Neutrophil (primary cell): Measurements from ENCODE around the gene NFAM1.

ENCODE experiments used
- H3K27ac ChIP-seq: fragments of 200-600 bp; sonication (generic); 2 replicates; pipeline ENCODE4 v1.5.1; 2016; ENCODE audit warnings: mild to moderate bottlenecking, moderate library complexity
- H3K27me3 ChIP-seq: fragments of 200-600 bp; sonication (generic); 2 replicates; pipeline ENCODE4 v1.6.0; 2016; ENCODE audit warnings: mild to moderate bottlenecking
- H3K36me3 ChIP-seq: fragments of 200-600 bp; sonication (generic); 2 replicates; pipeline ENCODE4 v1.5.1; 2017
- H3K4me1 ChIP-seq, 2 experiments: fragments of 200-600 bp in 1 of 2; sonication (generic) in 1 of 2; 1 replicate in 1 of 2; 2 replicates in 1 of 2; pipeline versions ENCODE4 v1.5.1 to v1.6.1; 2013 to 2016; ENCODE audit warnings: low read depth in 1 of 2, low read length in 1 of 2, mild to moderate bottlenecking in 1 of 2, moderate library complexity in 1 of 2; ENCODE audit not compliant: control insufficient read depth in 1 of 2, insufficient read depth in 1 of 2
- H3K4me3 ChIP-seq, 2 experiments: fragments of 200-600 bp in 1 of 2; sonication (generic) in 1 of 2; 1 replicate in 1 of 2; 2 replicates in 1 of 2; pipeline ENCODE4 v1.5.1; 2013 to 2016; ENCODE audit warnings: low read depth in 1 of 2, low read length in 1 of 2, mild to moderate bottlenecking in 1 of 2, moderate library complexity in 1 of 2
- H3K9me3 ChIP-seq: fragments of 200-600 bp; sonication (generic); 2 replicates; pipeline ENCODE4 v1.5.1; 2016
- CTCF ChIP-seq: fragments of 200-600 bp; sonication (generic); IDR thresholded peaks from 2 replicates; pipeline ENCODE4 v1.5.1; 2016; ENCODE audit warnings: antibody characterized with exemption

Gene NFAM1

DNA sequence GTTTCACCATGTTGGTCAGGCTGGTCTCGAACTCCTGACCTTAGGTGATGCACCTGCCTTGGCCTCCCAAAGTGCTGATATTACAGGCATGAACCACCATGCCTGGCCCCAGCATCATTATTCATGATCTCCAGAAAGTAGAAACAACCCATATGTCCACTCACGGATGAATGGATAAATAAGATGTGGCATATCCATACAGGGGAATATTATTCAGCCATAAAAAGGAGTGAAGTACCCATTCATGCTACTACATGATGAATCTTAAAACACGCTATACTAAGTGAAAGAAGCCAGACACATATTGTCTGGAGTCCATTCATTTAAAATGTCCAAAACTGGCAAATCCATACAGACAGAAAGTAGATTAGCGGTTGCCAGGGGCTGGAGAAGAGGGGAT lies 81.8 kb downstream of the NFAM1 start:
- Histone ChIP-seq H3K4me3 (no peak overlapping the region), H3K27me3 (peaks cover 35% of the 10 kb centered on the region), H3K27ac (no peak overlapping the region), H3K36me3 (no peaks in the 10 kb centered on the region), H3K4me1 (no peaks in the 10 kb centered on the region), H3K9me3 (no peaks in the 10 kb centered on the region)
- no peak for TF ChIP-seq CTCF

DNA sequence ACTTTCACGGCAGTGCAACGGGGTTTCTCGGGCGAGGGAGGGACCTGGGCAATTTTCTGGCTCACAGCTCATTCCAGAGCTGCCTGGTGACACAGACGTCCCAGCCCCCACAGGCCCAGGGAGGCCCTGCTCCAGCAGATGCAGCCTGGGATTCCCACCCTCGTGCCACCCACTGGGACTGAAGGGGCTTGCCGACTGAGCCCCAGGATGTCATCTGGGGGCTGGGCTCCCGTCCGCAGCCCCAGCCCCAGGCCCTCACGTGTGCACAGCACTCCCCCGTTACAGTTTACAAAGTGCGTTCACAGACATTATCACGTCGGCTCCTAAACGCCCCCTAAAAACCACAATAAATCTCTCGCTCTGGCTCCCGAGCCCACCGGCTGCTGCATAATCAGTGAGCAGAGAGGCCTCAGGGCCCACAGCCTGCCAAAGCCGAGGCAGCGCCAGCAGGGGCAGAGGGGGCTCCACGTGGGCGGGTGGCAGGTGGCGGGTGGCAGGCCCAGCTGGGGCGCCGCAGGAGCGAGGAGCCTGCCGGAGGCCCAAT lies 84.8 kb downstream of the NFAM1 start:
- Histone ChIP-seq H3K4me1 (no peaks in the 10 kb centered on the region), H3K4me3 (no peak overlapping the region), H3K9me3 (no peaks in the 10 kb centered on the region), H3K27ac (no peak overlapping the region), H3K36me3 (no peaks in the 10 kb centered on the region), H3K27me3 (peaks cover 62% of the 10 kb centered on the region)
- no peak for TF ChIP-seq CTCF

- Histone ChIP-seq H3K9me3 (no peaks in the 10 kb centered on the region), H3K4me1 (no peaks in the 10 kb centered on the region), H3K4me3 (no peak overlapping the region), H3K27me3 (peaks cover 68% of the 10 kb centered on the region), H3K27ac (no peak overlapping the region), H3K36me3 (no peaks in the 10 kb centered on the region)
- no peak for TF ChIP-seq CTCF
Measured at GRCh38 chr22:42346722-42347121, 85.5 kb downstream of the NFAM1 start.

- Histone ChIP-seq H3K4me3 (no peak overlapping the region), H3K27me3 (peaks cover 71% of the 10 kb centered on the region), H3K36me3 (no peaks in the 10 kb centered on the region), H3K4me1 (no peaks in the 10 kb centered on the region), H3K27ac (no peak overlapping the region), H3K9me3 (no peaks in the 10 kb centered on the region)
- no peak for TF ChIP-seq CTCF
Measured at GRCh38 chr22:42345458-42345857, 86.7 kb downstream of the NFAM1 start.

- H3K4me1 ChIP-seq: no peaks in the 10 kb centered on the region
- no peak overlapping the region for H3K27ac ChIP-seq
- no peaks in the 10 kb centered on the region for H3K36me3 ChIP-seq
- no peak overlapping the region for H3K4me3 ChIP-seq
- no peaks in the 10 kb centered on the region for H3K9me3 ChIP-seq
- peaks cover 74% of the 10 kb centered on the region for H3K27me3 ChIP-seq
- TF ChIP-seq CTCF: no peak
Measured at GRCh38 chr22:42344361-42344905, 87.8 kb downstream of the NFAM1 start.
